ENCODE data around the gene DYRK3.
A peak's percentile ranks its signal among the peaks of the same experiment; 100 is the strongest.

Gene DYRK3

GRCh38 chr1:206662396-206663092, 27.2 kb downstream of the DYRK3 start:
- DNase-seq, result no peak

DNA sequence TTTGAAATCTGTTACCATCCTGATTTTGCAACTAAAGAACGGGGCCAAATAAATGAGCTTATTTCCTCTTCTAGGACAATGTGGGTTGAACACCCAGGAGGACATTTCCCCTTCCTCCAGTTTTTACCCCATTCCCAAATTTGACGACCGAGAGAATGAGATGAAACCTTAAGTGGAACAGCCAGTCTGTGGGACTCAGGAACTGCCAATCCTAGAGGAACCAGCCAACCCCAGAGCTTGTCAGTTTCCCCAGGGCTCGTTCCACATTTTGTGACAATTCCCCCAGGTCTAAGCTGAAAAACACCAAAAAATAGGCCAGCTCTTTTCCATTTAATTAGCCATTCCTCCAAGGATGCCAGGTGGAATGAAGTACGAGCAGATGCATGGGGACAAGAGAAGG, 28.0 kb downstream of the DYRK3 start:
- no peak for DNase-seq

- peak; percentile 72 for DNase-seq
Measured at GRCh38 chr1:206663832-206664652, 28.7 kb downstream of the DYRK3 start.

DNA sequence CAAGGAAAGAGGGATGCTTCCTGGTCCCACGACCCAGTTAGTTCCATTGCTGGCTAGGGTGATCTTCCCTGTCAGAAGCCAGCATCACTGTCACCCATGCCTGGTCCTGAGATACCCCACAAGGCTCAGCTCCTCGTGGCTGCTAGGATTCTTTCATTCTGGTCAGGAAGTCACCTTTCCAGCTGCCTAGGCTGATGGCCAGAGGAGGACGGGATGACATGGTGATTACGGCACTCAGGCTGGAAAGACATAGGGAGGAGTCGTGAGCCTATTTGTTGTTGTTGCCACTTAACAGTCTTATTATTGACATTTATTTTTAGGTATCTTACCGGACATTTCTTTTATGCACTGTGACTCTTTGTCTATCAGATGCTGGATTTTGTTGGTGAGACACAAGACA, 29.4 kb downstream of the DYRK3 start:
- DNase-seq, result no peak

DNA sequence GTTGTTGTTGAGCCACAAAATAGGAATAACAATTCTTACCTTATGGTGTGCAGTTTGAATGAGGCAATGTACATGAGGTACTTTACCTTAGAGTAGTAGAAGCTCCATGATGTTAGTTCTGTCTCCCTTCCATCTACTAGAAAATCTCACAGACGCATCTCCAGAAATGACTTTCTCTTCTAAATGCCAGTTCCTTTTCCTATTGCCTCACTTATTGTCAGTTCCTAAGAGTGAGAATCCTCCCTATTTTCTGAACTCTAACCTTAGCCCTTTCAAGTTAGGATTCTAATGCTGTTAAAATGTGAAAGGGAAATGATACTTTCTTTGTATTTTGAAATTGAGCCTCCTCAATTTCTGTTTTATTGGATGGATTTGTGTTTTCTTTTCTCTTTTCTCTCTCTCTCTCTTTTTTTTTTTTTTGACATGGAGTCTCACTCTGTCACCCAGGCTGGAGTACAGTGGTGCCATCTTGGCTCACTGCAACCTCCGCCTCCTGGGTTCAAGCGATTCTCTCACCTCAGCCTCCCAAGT, 30.8 kb downstream of the DYRK3 start:
- DNase-seq, result no peak

DNA sequence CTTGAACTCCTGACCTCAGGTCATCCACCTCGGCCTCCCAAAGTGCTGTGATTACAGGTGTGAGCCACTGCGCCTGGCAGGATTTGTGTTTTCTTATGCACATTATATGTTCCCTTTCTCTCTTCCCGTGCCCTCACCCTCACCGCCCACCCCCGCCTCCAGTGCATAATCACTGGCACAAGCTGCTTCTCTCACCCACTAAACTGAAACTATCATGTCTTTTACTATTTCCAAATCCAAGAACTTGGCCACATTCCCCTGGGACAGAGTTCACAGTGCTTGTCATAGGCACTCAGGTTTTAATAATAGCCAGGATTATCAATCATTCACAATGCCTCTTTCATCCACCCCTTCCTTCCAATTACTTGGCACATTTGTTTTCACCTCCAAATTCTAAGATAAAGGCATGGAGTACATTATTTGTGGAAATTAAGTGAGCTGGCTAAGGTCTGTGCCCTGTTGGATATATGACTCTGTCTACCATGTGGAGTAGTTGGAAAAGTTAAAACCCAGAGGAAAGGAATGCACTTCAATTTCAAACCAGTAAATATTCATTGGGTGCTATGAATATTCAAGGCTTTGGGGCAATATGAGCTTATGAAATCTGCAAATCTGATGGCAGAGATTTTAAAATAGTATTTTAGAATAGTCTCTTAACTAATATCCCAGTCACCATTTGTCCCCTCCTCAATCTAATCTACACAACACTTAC, 31.8 kb downstream of the DYRK3 start:
- no peak for DNase-seq

DNA sequence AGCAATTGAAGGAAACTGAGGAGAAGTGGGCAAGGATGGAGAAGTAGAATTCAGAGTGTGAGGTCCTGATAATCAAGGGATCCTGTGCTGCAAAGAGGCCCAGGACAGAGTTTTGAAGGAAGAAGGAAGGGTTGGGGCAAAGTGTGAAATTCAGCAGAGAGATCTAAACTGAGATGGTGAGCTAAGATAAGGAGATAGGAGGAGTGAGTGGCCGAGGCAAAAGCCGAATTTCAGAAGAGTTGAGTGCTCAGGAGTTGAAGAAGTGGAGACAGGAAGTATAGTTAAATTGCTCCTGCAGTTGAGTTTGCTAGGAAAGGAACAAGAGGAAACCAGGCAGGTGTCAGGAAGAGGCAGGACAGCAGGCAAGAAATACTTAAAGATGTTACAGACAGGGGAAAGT, 33.0 kb downstream of the DYRK3 start:
- no peak for DNase-seq

- no peak for DNase-seq
Measured at GRCh38 chr1:206668874-206669410, 33.6 kb downstream of the DYRK3 start.

DNA sequence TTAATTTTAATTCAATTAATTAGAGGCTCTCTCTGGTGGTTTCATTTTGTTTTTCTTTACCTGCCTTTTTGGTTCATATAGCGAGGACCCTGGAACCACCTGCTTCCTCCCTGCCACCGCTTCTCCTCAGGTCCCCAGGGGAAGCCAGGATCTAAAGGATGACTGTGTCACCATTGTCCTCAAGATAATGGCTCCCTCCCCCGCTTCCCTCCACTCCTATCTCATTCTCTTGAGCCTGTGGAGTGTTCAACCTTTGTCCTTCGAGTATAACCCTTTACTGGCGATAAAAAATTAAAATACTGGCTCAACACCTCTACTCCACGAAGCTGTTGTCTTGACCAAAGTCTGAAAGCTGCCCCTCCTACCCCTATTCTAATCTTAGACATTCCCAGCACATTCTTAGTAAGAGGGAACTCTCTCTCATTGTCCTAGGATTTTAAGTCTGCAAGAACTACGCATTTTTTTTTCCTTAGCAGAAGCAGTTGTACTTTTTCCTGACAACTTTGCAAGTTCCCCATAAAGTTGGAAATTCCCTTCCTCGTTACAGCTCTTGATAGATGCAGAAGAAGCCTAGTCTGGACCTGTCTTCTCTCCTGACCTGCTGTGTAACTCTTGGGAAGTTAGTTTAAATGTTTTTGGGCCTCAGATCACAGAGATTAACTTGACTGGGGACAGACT, 36.8 kb downstream of the DYRK3 start:
- DNase-seq, result no peak

DNA sequence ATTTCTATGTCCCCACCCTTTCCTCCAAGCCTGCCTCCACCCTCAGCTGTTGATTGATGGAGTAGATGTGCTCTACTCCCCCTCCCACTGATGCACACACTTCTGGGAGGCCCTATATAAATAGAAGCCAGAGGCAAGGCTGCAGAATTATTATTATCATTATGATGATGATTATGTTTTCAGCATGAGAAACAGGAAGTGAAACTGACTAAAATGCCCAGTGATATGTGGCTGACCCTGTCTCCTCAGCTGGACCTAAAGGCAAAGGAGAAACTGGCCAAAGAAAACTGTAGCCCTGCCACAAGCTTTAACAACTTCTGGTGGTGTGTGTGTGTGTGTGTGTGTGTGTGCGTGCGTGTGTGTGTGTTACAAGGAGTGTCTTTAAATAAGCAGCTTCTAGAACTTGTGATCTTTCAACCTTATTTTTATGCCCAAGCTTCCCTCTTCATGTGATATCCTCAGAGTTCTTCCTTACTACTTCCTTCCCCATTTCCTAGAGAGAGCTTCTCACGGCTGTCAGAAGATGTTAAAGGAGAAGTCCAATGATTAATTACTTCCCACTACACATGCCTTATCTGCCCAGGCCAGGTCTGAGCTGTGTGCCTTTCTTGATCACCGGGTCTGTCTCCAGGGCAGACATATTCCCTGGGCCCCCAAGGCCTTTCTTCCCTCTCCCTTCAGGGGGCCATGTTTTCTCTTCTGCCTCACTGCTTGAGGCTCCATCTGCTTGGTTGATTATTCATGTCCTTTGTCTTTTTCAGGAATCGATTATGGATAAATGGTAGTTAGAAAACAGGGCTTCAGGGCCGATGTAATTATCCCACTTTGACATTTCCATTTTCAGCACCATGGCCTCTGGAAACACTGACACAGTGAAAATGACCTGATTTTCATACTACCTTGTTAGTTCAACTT, 37.8 kb downstream of the DYRK3 start:
- no peak for DNase-seq

- no peak for DNase-seq
Measured at GRCh38 chr1:206674236-206674635, 38.9 kb downstream of the DYRK3 start.

DNA sequence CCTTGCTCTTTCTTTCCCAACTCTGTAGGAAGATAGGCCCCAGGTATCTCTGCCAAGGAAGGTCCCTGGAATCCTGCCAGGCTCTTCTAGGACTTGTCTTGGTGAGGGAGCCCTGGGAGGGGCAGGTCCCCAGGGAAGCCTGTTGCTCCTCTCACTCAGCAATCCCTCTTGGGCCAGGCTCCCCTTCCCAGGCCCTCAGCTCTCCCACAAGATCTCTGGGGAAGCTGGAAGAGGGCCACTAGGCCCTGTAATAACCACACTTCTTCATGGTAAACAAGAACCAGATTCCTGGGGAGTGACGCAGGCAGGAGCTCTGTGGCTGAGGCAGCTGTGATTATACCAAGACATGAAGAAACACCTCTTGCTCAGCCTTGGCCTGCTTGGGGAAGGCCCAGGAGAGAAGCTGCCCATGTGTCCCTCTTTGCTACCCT, 39.4 kb downstream of the DYRK3 start:
- DNase-seq, result no peak

DNA sequence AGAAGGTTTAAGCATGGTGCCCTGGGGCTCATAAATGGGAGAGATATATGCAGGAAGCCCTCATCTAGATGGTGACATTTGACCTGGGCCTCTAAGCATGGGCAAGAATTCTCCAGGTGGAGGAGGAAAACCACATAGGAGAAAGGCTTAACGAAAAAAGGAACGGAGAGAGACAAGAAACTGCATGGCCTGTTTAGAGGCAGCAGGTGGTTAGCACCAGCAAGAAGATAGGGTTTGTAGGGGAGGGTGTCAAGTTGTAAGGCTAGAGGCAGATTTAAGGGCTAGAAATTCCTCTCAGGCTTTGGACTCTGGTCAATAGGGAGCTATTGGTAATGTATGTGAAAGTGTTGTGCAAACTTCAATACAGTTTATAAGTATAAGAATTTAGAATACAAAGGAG, 41.2 kb downstream of the DYRK3 start:
- DNase-seq, result no peak

- DNase-seq, result no peak
Measured at GRCh38 chr1:206678490-206678889, 43.2 kb downstream of the DYRK3 start.

- no peak for DNase-seq
Measured at GRCh38 chr1:206679738-206680211, 44.4 kb downstream of the DYRK3 start.

- DNase-seq, result no peak
Measured at GRCh38 chr1:206680279-206680678, 44.9 kb downstream of the DYRK3 start.

DNA sequence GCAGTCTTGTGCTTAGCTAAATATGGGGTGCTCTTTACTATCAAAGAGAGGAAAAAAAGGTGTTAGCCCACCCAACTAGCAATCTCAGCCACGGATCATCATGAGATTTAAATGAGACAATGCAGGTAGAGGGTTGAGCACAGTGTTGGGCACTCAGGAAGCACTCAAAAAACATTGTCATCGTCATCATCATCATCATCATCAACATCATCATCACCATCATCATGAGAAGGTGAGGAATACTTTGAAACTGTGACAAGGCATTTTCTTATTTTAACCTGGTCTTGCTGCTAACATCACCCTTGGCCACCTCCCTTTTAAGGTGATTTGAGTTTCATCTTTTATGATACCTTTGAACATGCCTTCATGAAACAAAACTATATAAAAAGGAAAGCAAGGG, 46.0 kb downstream of the DYRK3 start:
- no peak for DNase-seq

DNA sequence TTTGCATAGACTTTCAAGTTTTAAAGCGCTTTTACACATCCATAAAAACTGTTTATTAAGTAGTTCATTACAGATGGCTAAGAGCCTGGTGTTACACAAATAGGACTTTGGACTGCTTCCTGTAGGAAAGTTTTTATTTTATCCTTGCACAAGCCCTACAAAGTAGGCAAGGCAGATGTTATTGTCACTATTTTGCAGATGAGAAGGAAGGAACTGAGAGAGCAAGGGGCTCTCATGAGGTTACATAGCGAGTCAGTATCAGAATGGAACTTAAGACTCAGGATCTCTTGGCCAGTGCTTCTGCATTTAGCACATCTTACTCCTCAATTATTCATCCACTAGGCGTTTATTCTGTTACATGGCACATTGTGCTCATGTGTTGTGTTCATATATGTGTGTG, 46.8 kb downstream of the DYRK3 start:
- no peak for DNase-seq

DNA sequence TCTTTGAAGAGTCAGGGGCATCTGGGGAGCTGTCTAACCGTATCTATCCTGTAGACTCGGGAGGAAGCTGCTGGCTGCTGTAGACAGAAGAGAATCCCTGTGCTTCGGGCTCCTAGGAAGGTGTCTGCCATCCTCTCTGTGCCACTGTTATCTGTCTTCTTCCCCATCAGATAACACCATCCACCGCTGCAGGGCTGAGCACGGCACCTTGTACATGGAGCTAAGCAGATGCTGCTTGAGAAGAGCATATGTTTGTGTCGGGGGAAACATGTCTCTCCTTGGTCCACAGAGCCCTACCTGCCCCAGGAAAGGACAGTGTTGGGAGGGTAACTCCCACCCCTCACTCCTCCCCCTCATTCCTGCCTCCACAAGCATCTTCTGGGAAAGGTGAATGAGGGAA, 48.0 kb downstream of the DYRK3 start:
- DNase-seq, result no peak

GRCh38 chr1:206684003-206684402, 48.7 kb downstream of the DYRK3 start:
- no peak for DNase-seq
